Gastrocnemius medialis (tissue), 4 donors: Measurements from ENCODE around the gene HTT.

Experiments used
- POLR2A ChIP-seq, 2 donors: fragments of 450-650 bp; IDR thresholded peaks; one replicate each; pipeline ENCODE4 v1.6.1; 2017; ENCODE audit warnings: antibody characterized with exemption in 2 of 2, mild to moderate bottlenecking in 2 of 2, moderate library complexity in 2 of 2
- TF ChIP-seq, protein P1 (sequence below), 5 experiments: fragments of 450-650 bp in 3 of 5; fragments of 200-600 bp in 2 of 5; sonication (generic) in 2 of 5; IDR thresholded peaks in 4 of 5; conservative IDR thresholded peaks in 1 of 5; 1 replicate in 4 of 5; 2 replicates in 1 of 5; pipeline ENCODE4 v1.5.1; 2016 to 2019; ENCODE audit warnings: antibody characterized with exemption in 5 of 5, mild to moderate bottlenecking in 3 of 5, moderate library complexity in 3 of 5

DNA sequence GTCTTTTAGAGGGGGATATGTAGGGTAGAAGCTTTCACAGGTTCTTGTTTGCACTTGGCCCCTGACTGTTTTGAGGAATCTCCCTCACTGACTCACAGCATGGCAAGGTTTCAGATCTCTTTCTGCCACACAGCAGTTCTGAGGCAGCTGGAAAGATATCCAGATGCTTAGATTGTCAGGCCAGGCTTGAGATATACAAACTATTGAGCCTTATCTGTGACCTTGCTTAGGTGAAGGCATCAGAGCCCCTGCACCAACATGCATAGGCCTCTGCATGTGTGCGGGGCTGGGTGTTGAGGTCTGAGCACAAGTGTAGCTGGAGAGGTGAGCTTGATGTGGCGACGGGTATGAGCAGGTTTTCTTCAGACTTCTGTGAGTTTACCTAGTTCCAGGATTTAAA, 93.5 kb downstream of the HTT start:
- TF ChIP-seq, protein P1, sequence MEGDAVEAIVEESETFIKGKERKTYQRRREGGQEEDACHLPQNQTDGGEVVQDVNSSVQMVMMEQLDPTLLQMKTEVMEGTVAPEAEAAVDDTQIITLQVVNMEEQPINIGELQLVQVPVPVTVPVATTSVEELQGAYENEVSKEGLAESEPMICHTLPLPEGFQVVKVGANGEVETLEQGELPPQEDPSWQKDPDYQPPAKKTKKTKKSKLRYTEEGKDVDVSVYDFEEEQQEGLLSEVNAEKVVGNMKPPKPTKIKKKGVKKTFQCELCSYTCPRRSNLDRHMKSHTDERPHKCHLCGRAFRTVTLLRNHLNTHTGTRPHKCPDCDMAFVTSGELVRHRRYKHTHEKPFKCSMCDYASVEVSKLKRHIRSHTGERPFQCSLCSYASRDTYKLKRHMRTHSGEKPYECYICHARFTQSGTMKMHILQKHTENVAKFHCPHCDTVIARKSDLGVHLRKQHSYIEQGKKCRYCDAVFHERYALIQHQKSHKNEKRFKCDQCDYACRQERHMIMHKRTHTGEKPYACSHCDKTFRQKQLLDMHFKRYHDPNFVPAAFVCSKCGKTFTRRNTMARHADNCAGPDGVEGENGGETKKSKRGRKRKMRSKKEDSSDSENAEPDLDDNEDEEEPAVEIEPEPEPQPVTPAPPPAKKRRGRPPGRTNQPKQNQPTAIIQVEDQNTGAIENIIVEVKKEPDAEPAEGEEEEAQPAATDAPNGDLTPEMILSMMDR (IDR thresholded peaks at IDR 0.05 in 4 of 5, conservative IDR thresholded peaks at IDR 0.05 in 1 of 5): no peak
- no peak for TF ChIP-seq POLR2A (IDR thresholded peaks at IDR 0.05)
